SH-SY5Y (cell line): ENCODE measurements around the gene DPPA5.

Experiments used
- GATA2 ChIP-seq: IDR thresholded peaks from 2 replicates; pipeline ENCODE4 v1.6.1; 2011; ENCODE audit warnings: mild to moderate bottlenecking, low read depth, low read length
- GATA3 ChIP-seq: IDR thresholded peaks from 2 replicates; pipeline ENCODE4 v1.6.1; 2011; ENCODE audit warnings: low read depth, mild to moderate bottlenecking, low read length, moderate library complexity

The DPPA5 gene

DNA sequence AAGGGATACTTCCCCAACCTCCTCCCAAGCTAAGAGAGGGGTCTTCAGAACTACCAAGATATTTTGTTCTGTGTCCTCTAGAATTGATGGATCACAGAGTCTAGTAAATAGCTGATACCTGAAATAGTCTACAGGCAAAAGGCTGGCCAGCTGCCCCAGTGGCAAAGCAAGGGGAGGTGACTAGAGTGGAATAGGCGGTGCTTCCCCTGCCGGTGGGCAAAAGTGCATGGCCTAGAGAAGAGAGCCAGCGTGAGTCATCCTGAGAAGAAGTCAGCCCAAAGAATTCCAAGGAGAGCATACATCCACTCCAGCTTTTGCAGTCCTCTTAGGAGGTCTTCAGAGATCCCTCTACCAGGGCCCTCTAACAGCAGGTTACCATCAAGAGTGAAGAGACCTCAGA, 14.7 kb downstream of the DPPA5 start:
- TF ChIP-seq GATA3 (no peak), GATA2 (no peak)

- no peak for TF ChIP-seq GATA3
- no peak for TF ChIP-seq GATA2
Measured at GRCh38 chr6:73329201-73329600, 24.9 kb downstream of the DPPA5 start.

GRCh38 chr6:73328790-73329189, 25.3 kb downstream of the DPPA5 start:
- TF ChIP-seq GATA3 (no peak), GATA2 (no peak)

GRCh38 chr6:73325656-73326055, 28.4 kb downstream of the DPPA5 start:
- TF ChIP-seq GATA2 (no peak), GATA3 (no peak)

DNA sequence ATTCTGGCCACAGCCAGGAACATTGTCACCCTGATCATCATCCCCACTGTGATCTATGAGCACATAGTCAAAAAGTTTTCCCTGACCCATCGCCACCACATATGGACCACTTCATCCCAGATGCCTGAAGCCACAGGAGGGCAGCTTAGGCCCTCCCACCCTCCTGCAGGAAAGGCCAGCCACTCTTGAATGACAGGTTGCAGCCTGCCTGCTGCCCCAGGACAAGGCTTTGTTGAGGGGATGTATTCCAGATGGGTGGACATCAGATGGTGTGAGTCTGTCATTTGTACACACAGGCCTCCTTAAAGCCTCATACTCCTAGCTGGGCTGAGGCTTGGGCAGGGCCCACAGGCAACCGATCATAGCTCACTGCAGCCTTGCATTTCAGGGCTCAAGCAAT, 30.8 kb downstream of the DPPA5 start:
- no peak for TF ChIP-seq GATA3
- TF ChIP-seq GATA2 = no peak

DNA sequence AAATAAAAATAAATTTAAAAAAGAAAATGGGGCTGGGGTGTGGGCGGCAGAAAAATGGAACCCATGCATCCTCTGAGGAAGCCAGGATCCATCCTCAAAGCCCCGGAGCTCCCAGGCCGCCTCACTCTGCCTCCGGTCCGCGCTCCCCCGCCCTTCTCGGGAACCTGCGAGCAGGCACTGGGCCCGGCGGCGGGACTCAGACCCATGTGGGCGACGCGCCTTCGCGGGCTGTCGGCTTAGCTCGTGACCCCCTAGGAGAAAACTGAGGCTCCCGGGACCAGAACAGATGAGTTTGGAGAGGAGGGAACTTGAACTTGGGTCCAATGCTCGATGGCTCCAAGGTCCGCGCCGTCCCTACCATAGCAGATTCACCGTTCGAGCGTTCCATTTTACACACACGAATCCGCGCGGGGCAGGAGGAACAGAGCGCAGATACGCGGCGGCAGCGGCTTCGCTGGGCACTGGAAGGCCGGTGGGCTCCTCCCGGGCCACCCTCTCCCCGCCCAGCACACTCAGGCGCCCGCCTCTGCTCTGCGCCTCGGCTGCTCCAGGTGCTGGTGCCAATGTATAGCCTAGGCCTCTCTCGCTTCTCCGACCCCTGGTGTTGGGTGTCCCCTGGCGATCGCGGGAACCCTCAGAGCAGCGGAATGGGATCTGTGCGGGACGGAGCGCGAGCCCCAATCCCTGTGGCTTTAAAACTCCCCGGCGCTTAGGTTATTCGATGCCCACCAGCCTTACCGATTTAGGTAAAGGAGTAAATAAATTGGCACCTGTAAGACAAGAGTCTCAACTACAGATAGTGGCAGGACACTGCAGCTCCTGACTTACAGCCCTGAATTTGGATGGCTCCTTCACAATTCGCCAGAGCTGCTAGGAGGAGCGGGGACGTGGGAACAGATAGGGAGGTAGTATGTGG, 39.2 kb downstream of the DPPA5 start:
- no peak for TF ChIP-seq GATA3
- no peak for TF ChIP-seq GATA2

GRCh38 chr6:73309785-73310502, 44.1 kb downstream of the DPPA5 start:
- no peak for TF ChIP-seq GATA3
- no peak for TF ChIP-seq GATA2

GRCh38 chr6:73309535-73309784, 44.6 kb downstream of the DPPA5 start:
- no peak for TF ChIP-seq GATA3

DNA sequence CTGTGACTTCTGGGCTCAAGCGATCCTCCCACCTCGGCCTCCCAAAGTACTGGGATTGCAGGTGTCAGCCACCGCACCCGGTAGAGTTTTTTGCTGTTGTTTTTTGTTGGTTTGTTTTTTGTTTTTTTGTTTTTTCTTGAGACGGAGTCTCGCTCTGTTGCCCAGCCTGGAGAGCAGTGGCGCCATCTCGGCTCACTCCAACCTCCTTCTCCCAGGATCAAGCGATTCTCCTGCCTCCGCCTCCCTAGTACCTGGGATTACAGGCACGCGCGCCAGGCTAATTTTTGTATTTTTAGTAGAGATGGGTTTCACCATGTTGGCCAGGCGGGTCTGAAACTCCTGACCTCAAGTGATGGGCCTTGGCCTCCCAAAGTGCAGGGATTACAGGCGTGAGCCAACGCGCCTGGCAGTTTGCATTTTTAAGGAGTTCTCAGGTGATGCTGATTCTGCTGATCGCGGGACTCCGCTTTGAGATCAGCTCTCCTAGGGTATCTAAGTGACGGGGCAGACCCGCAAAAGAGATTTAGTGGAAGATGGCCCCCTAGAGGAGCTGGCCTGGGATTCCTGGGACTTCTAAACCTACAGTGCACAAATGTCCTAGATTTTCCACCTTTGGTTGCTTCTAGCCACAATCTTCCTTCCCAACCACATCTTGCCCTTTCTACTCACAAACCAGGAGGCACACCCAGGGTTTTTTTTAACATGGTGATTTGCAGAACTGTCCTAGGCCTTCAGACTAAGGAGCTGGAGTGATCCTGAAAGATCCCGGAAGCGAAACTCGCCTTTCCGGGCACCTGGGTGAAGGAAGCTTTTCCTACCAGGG, 45.2 kb downstream of the DPPA5 start:
- TF ChIP-seq GATA3 = no peak
- TF ChIP-seq GATA2 = no peak
